Heart left ventricle (tissue), 16 donors: Measurements from ENCODE around the gene BBX. TPM values are rescaled to one million over a fixed set of nuclear protein-coding genes. Genes with fewer than 3 reads are reported as not detected.

ENCODE experiments used
- ATAC-seq, 4 donors: fragments of 200-7000 bp; cut with Tn5 transposase; one replicate each; pipeline ENCODE4 v1.9.1; 2020 to 2022; ENCODE audit warnings: moderate library complexity in 4 of 4, mild to moderate bottlenecking in 3 of 4, moderate number of reproducible peaks in 1 of 4
- DNase-seq, 5 donors: peaks; one replicate each; pipeline ENCODE4 v3.0.0-alpha.2; 2020
- H3K27ac ChIP-seq, 12 donors: fragments of 200-600 bp; sonication (generic) in 4 of 12; one replicate each; pipeline versions ENCODE4 v1.5.0 to v1.8.0; 2016 to 2022; ENCODE audit warnings: mild to moderate bottlenecking in 2 of 12
- H3K27me3 ChIP-seq, 9 donors: fragments of 200-600 bp; sonication (generic) in 2 of 9; one replicate each; pipeline versions ENCODE4 v1.5.1 to v1.8.0; 2016 to 2022; ENCODE audit warnings: mild to moderate bottlenecking in 3 of 9
- H3K36me3 ChIP-seq, 9 donors: fragments of 200-600 bp; sonication (generic) in 2 of 9; one replicate each; pipeline versions ENCODE4 v1.5.0 to v1.8.0; 2018 to 2022; ENCODE audit warnings: mild to moderate bottlenecking in 2 of 9
- H3K4me1 ChIP-seq, 12 donors: fragments of 200-600 bp; sonication (generic) in 4 of 12; one replicate each; pipeline versions ENCODE4 v1.5.0 to v1.8.0; 2016 to 2022; ENCODE audit warnings: mild to moderate bottlenecking in 3 of 12
- H3K4me3 ChIP-seq, 12 donors: fragments of 200-600 bp; sonication (generic) in 4 of 12; one replicate each; pipeline versions ENCODE4 v1.5.0 to v1.8.0; 2017 to 2022; ENCODE audit warnings: mild to moderate bottlenecking in 9 of 12, moderate library complexity in 4 of 12
- H3K9me3 ChIP-seq, 12 donors: fragments of 200-600 bp; sonication (generic) in 4 of 12; one replicate each; pipeline versions ENCODE4 v1.5.0 to v1.8.0; 2016 to 2022; ENCODE audit warnings: mild to moderate bottlenecking in 1 of 12
- CTCF ChIP-seq, 12 donors: fragments of 200-600 bp; sonication (generic) in 4 of 12; IDR thresholded peaks; one replicate each; pipeline versions ENCODE4 v1.5.0 to v1.8.0; 2018 to 2022; ENCODE audit warnings: antibody characterized with exemption in 12 of 12, mild to moderate bottlenecking in 5 of 12
- POLR2A ChIP-seq, 2 donors: fragments of 450-650 bp; IDR thresholded peaks; one replicate each; pipeline ENCODE4 v1.6.1; 2017; ENCODE audit warnings: antibody characterized with exemption in 2 of 2, mild to moderate bottlenecking in 2 of 2, moderate library complexity in 2 of 2
- WGBS, 4 donors: extraction: QIAGEN DNeasy Blood & Tissue Kit in 2 of 4; methylation state at CpG; one replicate each; pipeline versions ENCODE4 v1.1.5 to v1.1.7; 2013 to 2018; 5-methylcytosine and 5-hydroxymethylcytosine counted together
- intact Hi-C, 10 donors: fragments of 100-400 bp; cut with DNase I; formaldehyde crosslinking; loops; one replicate each; pipeline versions ENCODE4 v1.11.1 to v1.14.2; 2022
- polyA plus RNA-seq, 2 donors: library from polyadenylated mRNA; stranded (reverse); fragments of 200-250 nt; gene quantifications; one replicate each; pipeline ENCODE4 v1.2.3, GENCODE V29; 2013
- total RNA-seq, 9 donors: library from RNA; depleted of rRNA in 2 of 9; stranded (reverse); fragments of >200 nt in 2 of 9; fragmentation: NEBNext Ultra II Directional in 3 of 9; extraction: Animal tissue kit (Norgen Biotek cat#: 25700) in 3 of 9; gene quantifications; one replicate each; pipeline versions ENCODE4 v1.1.0 to v1.2.4, GENCODE V29; 2016 to 2023
- donor health status: ischemic (EF 13 %, LVEDD 7.1; RV severe dilation, severe dysfunction).
- donor health status: healthy with polysubstance abuse.
- donor health status: DM: no; HTN: yes; CAD: no.
- donor health status: DM: no; HTN: no; CAD: no.
- donor health status: ischemic (EF 25% LVEDD 6.9; RV normal size, moderate dysfunction).
- donor health status: ischemic (EF 25% LVEDD 5.7; RV mildly dilated, moderate dysfunction).
- donor health status: healthy.
- donor health status: DM: yes; HTN: yes; CAD: no.
- donor health status: ischemic (EF 35%, LVEDD 5.7; RV mildly dilated, moderate dysfunction).
- donor health status: nonischemic (EF 11% LVEDD 7.7; RV severe dilation, severe dysfunction).
- donor health status: DM: yes; HTN: yes; CAD: no.
- donor health status: PGD.
- donor health status: ischemic (EF 29% LVEDD 5.4; RV normal size, mild dysfunction).
- donor health status: nonischemic (EF 23%, LVEDD 6.1; RV moderate dilation, normal function).

Gene BBX
- total and polyA plus RNA-seq, 11 donors = 9.1 to 60.5 (median 46.8) TPM

GRCh38 chr3:107508331-107508730 is 14.4 kb upstream of the BBX start:
- TF ChIP-seq POLR2A (IDR thresholded peaks at IDR 0.05) (no peak), CTCF (IDR thresholded peaks at IDR 0.05) (no peak)
- no peaks in the 10 kb centered on the region for H3K27me3 ChIP-seq
- ATAC-seq (no peak), DNase-seq (no peak)
- intact Hi-C loops = no loop called here
- H3K36me3 ChIP-seq = no peaks in the 10 kb centered on the region
- 95 to 100% (median 98%) methylated on average over 2 of the region's 2 CpGs for WGBS, 4 donors
- H3K27ac ChIP-seq = no peak overlapping the region
- H3K4me1 ChIP-seq = no peaks in the 10 kb centered on the region
- H3K9me3 ChIP-seq = no peaks in the 10 kb centered on the region
- H3K4me3 ChIP-seq = no peak overlapping the region

- ATAC-seq (no peak), DNase-seq (no peak)
- Histone ChIP-seq H3K4me3 (no peak overlapping the region), H3K27ac (no peak overlapping the region), H3K27me3 (no peaks in the 10 kb centered on the region), H3K9me3 (no peaks in the 10 kb centered on the region), H3K36me3 (no peaks in the 10 kb centered on the region), H3K4me1 (no peaks in the 10 kb centered on the region)
- no peak for TF ChIP-seq POLR2A (IDR thresholded peaks at IDR 0.05)
- no peak for TF ChIP-seq CTCF (IDR thresholded peaks at IDR 0.05)
- 80 to 98% (median 88%) methylated on average over 1 of the region's 1 CpG for WGBS, 4 donors
- intact Hi-C loops = no loop called here
Measured at GRCh38 chr3:107512108-107512507, 10.7 kb upstream of the BBX start.

- Histone ChIP-seq H3K36me3 (no peaks in the 10 kb centered on the region), H3K9me3 (no peaks in the 10 kb centered on the region), H3K27me3 (no peaks in the 10 kb centered on the region), H3K4me1 (no peaks in the 10 kb centered on the region), H3K27ac (no peak overlapping the region), H3K4me3 (no peak overlapping the region)
- DNase-seq = no peak
- ATAC-seq = no peak
- intact Hi-C loops = no loop called here
- 84 to 95% (median 89%) methylated on average over 1 of the region's 1 CpG for WGBS, 4 donors
- TF ChIP-seq CTCF (IDR thresholded peaks at IDR 0.05) (no peak), POLR2A (IDR thresholded peaks at IDR 0.05) (no peak)
Measured at GRCh38 chr3:107514453-107514852, 8.3 kb upstream of the BBX start.

- intact Hi-C loops = no loop called here
- TF ChIP-seq CTCF (IDR thresholded peaks at IDR 0.05) (no peak), POLR2A (IDR thresholded peaks at IDR 0.05) (no peak)
- no peaks in the 10 kb centered on the region for H3K36me3 ChIP-seq
- H3K4me3 ChIP-seq = no peak overlapping the region
- no peaks in the 10 kb centered on the region for H3K9me3 ChIP-seq
- no peaks in the 10 kb centered on the region for H3K4me1 ChIP-seq
- no peaks in the 10 kb centered on the region for H3K27me3 ChIP-seq
- DNase-seq (no peak), ATAC-seq (no peak)
- 42 to 72% (median 67%) methylated on average over 3 of the region's 3 CpGs for WGBS, 4 donors
- H3K27ac ChIP-seq = no peak overlapping the region
Measured at GRCh38 chr3:107516475-107516874, 6.3 kb upstream of the BBX start.
